A549 (cell line): ENCODE results near the gene CLCN7. TPM values are rescaled to one million over a fixed set of nuclear protein-coding genes. Genes with fewer than 3 reads are reported as not detected.

Experiments used
- ATAC-seq, 2 experiments: fragments of 200-7000 bp in 1 of 2; fragments of >200 bp in 1 of 2; cut with Nextera tagmentation in 1 of 2; cut with Tn5 transposase in 1 of 2; 3 replicates each; pipeline versions ENCODE4 v1.8.0 to v1.9.1; 2018 to 2020; ENCODE audit warnings: mild to moderate bottlenecking in 1 of 2, moderate library complexity in 1 of 2
- CTCF ChIA-PET: fragments of 300-600 bp; sonication (Branson Sonifier 250); formaldehyde crosslinking; extraction: SDS; loops from one replicate; lab custom pipeline; 2021; ENCODE audit warnings: antibody characterized with exemption, inconsistent platforms; lab: Yijun Ruan, JAX
- POLR2A ChIA-PET: fragments of 350-600 bp; formaldehyde crosslinking; extraction: SDS; loops from one replicate; lab custom pipeline; 2021; ENCODE audit warnings: antibody characterized with exemption, inconsistent platforms; lab: Yijun Ruan, JAX
- DNase-seq, 2 experiments: peaks; one replicate each; pipeline versions ENCODE4 v3.0.0 to v3.0.0-alpha.2; 2011 to 2016; ENCODE audit warnings: low read depth in 1 of 2, low spot score in 1 of 2
- FAIRE-seq: peaks from 2 replicates; lab custom pipeline; 2011; peaks lifted over from hg19 to GRCh38; lab: Jason Lieb, UNC
- H3K27ac ChIP-seq, 2 experiments: fragments of >200 bp; sonication (Bioruptor Twin); formaldehyde crosslinking; 3 replicates each; pipeline ENCODE4 v1.5.1; 2016 to 2017
- H3K4me1 ChIP-seq: fragments of >200 bp; sonication (Bioruptor Twin); formaldehyde crosslinking; 3 replicates; pipeline ENCODE4 v1.6.1; 2016
- H3K4me2 ChIP-seq: fragments of >200 bp; sonication (Bioruptor Twin); formaldehyde crosslinking; 3 replicates; pipeline ENCODE4 v1.6.1; 2016
- H3K4me3 ChIP-seq: fragments of >200 bp; sonication (Bioruptor Twin); formaldehyde crosslinking; 3 replicates; pipeline ENCODE4 v1.5.1; 2016
- H3K9me3 ChIP-seq: fragments of >200 bp; sonication (Bioruptor Twin); formaldehyde crosslinking; 3 replicates; pipeline ENCODE4 v1.6.1; 2016
- BHLHE40 ChIP-seq: IDR thresholded peaks from 2 replicates; pipeline ENCODE4 v1.6.1; 2012; ENCODE audit warnings: low read depth, low read length, inconsistent platforms
- CBX2 ChIP-seq: fragments of 200-600 bp; sonication (generic); IDR thresholded peaks from 2 replicates; pipeline ENCODE4 v1.6.1; 2016; ENCODE audit warnings: low read depth, mild to moderate bottlenecking, borderline replicate concordance
- CEBPB ChIP-seq, 2 experiments: fragments of >200 bp in 1 of 2; sonication (Bioruptor Twin) in 1 of 2; formaldehyde crosslinking in 1 of 2; IDR thresholded peaks; 2 replicates each; pipeline ENCODE4 v1.6.1; 2012 to 2016
- CHD4 ChIP-seq: fragments of 200-600 bp; sonication (generic); IDR thresholded peaks from 2 replicates; pipeline ENCODE4 v1.6.1; 2016; ENCODE audit warnings: antibody characterized with exemption, mild to moderate bottlenecking, borderline replicate concordance
- CTCF ChIP-seq: fragments of >200 bp; sonication (Bioruptor Twin); formaldehyde crosslinking; IDR thresholded peaks from 3 replicates; pipeline ENCODE4 v1.5.1; 2016
- EHF ChIP-seq: fragments of 250-450 bp; sonication (Bioruptor Pico); IDR thresholded peaks from 2 replicates; pipeline ENCODE4 v1.5.0; 2020; ENCODE audit warnings: mild to moderate bottlenecking
- ELK1 ChIP-seq: fragments of 150-350 bp; IDR thresholded peaks from 2 replicates; pipeline ENCODE4 v1.6.1; 2014; ENCODE audit warnings: low read depth, mild to moderate bottlenecking, low read length
- FOSL2 ChIP-seq, 2 experiments: fragments of 450-650 bp in 1 of 2; fragments of >200 bp in 1 of 2; sonication (Bioruptor Twin) in 1 of 2; formaldehyde crosslinking; IDR thresholded peaks; 2 replicates each; pipeline versions ENCODE4 v1.5.0 to v1.6.1; 2016 to 2020; ENCODE audit warnings: mild to moderate bottlenecking in 1 of 2, moderate library complexity in 1 of 2
- HDAC2 ChIP-seq: fragments of 200-600 bp; sonication (generic); IDR thresholded peaks from 2 replicates; pipeline ENCODE4 v1.6.1; 2016
- HES2 ChIP-seq: fragments of >200 bp; sonication (Bioruptor Twin); formaldehyde crosslinking; IDR thresholded peaks from 2 replicates; pipeline ENCODE4 v1.6.1; 2016
- HEYL ChIP-seq: fragments of 250-450 bp; sonication (Bioruptor Pico); IDR thresholded peaks from 2 replicates; pipeline ENCODE4 v1.8.0; 2021; ENCODE audit warnings: mild to moderate bottlenecking, moderate library complexity
- HMGXB4 ChIP-seq: fragments of 250-450 bp; sonication (Bioruptor Pico); IDR thresholded peaks from 2 replicates; pipeline ENCODE4 v1.5.0; 2021; ENCODE audit warnings: mild to moderate bottlenecking, moderate library complexity, borderline replicate concordance
- HOXA7 ChIP-seq: fragments of 250-450 bp; sonication (Bioruptor Pico); IDR thresholded peaks from 2 replicates; pipeline ENCODE4 v1.5.0; 2020; ENCODE audit warnings: mild to moderate bottlenecking, moderate library complexity
- HOXB5 ChIP-seq: fragments of 250-450 bp; sonication (Bioruptor Pico); IDR thresholded peaks from 2 replicates; pipeline ENCODE4 v1.5.0; 2020; ENCODE audit warnings: mild to moderate bottlenecking, moderate library complexity
- KDM5A ChIP-seq: fragments of 200-600 bp; sonication (generic); IDR thresholded peaks from 2 replicates; pipeline ENCODE4 v1.6.1; 2016; ENCODE audit warnings: antibody characterized with exemption, mild to moderate bottlenecking
- MAZ ChIP-seq: fragments of 150-350 bp; IDR thresholded peaks from 2 replicates; pipeline ENCODE4 v1.6.1; 2014; ENCODE audit warnings: antibody characterized with exemption, low read depth, low read length, borderline replicate concordance
- MYC ChIP-seq: IDR thresholded peaks from 2 replicates; pipeline ENCODE4 v1.6.1; 2012; ENCODE audit warnings: mild to moderate bottlenecking, inconsistent platforms, low read length, improper control_type of control experiment, borderline replicate concordance
- NR3C1 ChIP-seq: fragments of >200 bp; sonication (Bioruptor Twin); formaldehyde crosslinking; IDR thresholded peaks from 3 replicates; pipeline ENCODE4 v1.6.1; 2017
- PBX3 ChIP-seq: IDR thresholded peaks from 2 replicates; pipeline ENCODE4 v1.6.1; 2012
- POLR2A ChIP-seq: IDR thresholded peaks from 2 replicates; pipeline ENCODE4 v1.6.1; 2012; ENCODE audit warnings: mild to moderate bottlenecking, low read length
- RAD21 ChIP-seq, 2 experiments: fragments of >200 bp in 1 of 2; sonication (Bioruptor Twin) in 1 of 2; formaldehyde crosslinking in 1 of 2; IDR thresholded peaks in 1 of 2; conservative IDR thresholded peaks in 1 of 2; 2 replicates in 1 of 2; 3 replicates in 1 of 2; pipeline ENCODE4 v1.6.1; 2012 to 2018; ENCODE audit warnings: inconsistent platforms in 1 of 2
- RARB ChIP-seq: fragments of 250-450 bp; sonication (Bioruptor Pico); IDR thresholded peaks from 2 replicates; pipeline ENCODE4 v1.8.0; 2021; ENCODE audit warnings: mild to moderate bottlenecking, moderate library complexity
- RFX5 ChIP-seq: fragments of 450-650 bp; IDR thresholded peaks from 2 replicates; pipeline ENCODE4 v1.7.1; 2014; ENCODE audit warnings: antibody characterized with exemption, mild to moderate bottlenecking, moderate library complexity
- RNF2 ChIP-seq: fragments of 200-600 bp; sonication (generic); IDR thresholded peaks from 2 replicates; pipeline ENCODE4 v1.6.1; 2016; ENCODE audit warnings: low read depth, mild to moderate bottlenecking, antibody characterized with exemption, moderate library complexity, borderline replicate concordance
- SMC3 ChIP-seq: fragments of >200 bp; sonication (Bioruptor Twin); formaldehyde crosslinking; IDR thresholded peaks from 3 replicates; pipeline ENCODE4 v1.6.1; 2018; ENCODE audit warnings: inconsistent platforms
- SREBF2 ChIP-seq: fragments of 450-650 bp; IDR thresholded peaks from 2 replicates; pipeline ENCODE4 v1.6.1; 2014; ENCODE audit warnings: mild to moderate bottlenecking, moderate library complexity
- USF2 ChIP-seq: fragments of 450-650 bp; IDR thresholded peaks from 2 replicates; pipeline ENCODE4 v1.6.1; 2014; ENCODE audit warnings: antibody characterized with exemption
- ZFP36 ChIP-seq: fragments of 450-650 bp; IDR thresholded peaks from 2 replicates; pipeline ENCODE4 v1.6.1; 2014; ENCODE audit warnings: borderline replicate concordance; ENCODE audit not compliant: partially characterized antibody
- ZNF302 ChIP-seq: fragments of 250-450 bp; sonication (Bioruptor Pico); IDR thresholded peaks from 2 replicates; pipeline ENCODE4 v1.9.0; 2021; ENCODE audit warnings: inconsistent platforms, mild to moderate bottlenecking, moderate library complexity
- WGBS: methylation state at CpG from one replicate; pipeline ENCODE4 v1.1.6; 2017; ENCODE audit errors: missing lambda C conversion rate; 5-methylcytosine and 5-hydroxymethylcytosine counted together
- polyA plus RNA-seq, 4 experiments: library from polyadenylated mRNA; depleted of rRNA in 3 of 4; stranded (reverse); fragments of >200 nt; fragmentation: RNase III in 1 of 4; extraction: RNeasy Plus Mini Kit Qiagen cat#74134 plus additional on column Dnase treatment in 1 of 4; gene quantifications; 2 replicates in 3 of 4; 3 replicates in 1 of 4; pipeline ENCODE4 v1.2.3, GENCODE V29; 2011 to 2017

CLCN7 gene
- polyA plus RNA-seq, 2 of the 4 experiments (the other 2 are of a cell fraction), result 17.2 to 69.7 TPM

GRCh38 chr16:1451702-1452392, 23.0 kb downstream of the CLCN7 start:
- TF ChIP-seq POLR2A (no peak), EHF (no peak), CBX2 (no peak), HOXB5 (CRISPR knock-in tag) (no peak), SREBF2 (no peak), HOXA7 (no peak), ELK1 (no peak), SMC3 (no peak), KDM5A (no peak), RARB (CRISPR knock-in tag) (no peak), CTCF (no peak), RAD21 (conservative IDR thresholded peaks at IDR 0.05 in 1 of 2, IDR thresholded peaks at IDR 0.05 in 1 of 2) (no peak), NR3C1 (no peak)
- TF ChIP-seq, all 56 proteins: peak for 0
- Histone ChIP-seq H3K4me2 (no peak overlapping the region), H3K4me3 (no peak overlapping the region), H3K9me3 (no peaks in the 10 kb centered on the region), H3K27ac (no peak overlapping the region), H3K4me1 (no peaks in the 10 kb centered on the region)
- ChIA-PET POLR2A (no interaction called here), CTCF (interaction anchor here (1.0 kb wide), 1 partner anchor 12 kb away, joined by 4 read pairs; no protein-coding TSS in a partner anchor)
- ATAC-seq, result no peak
- WGBS, result 90% methylated on average over 34 of the region's 34 CpGs
- no peak for DNase-seq
- FAIRE-seq, result no peak

- 97% methylated on average over 21 of the region's 21 CpGs for WGBS
- TF ChIP-seq HES2 (no peak), ZFP36 (no peak), USF2 (no peak), FOSL2 (IDR thresholded peaks at IDR 0.05) (no peak), FOSL2 (CRISPR knock-in tag; IDR thresholded peaks at IDR 0.05) (no peak), ELK1 (no peak), RNF2 (no peak), MAZ (no peak), MYC (no peak), HEYL (CRISPR knock-in tag) (no peak), PBX3 (no peak), BHLHE40 (no peak), RFX5 (no peak), HMGXB4 (no peak), CEBPB (IDR thresholded peaks at IDR 0.05) (no peak), HDAC2 (no peak), CHD4 (no peak), ZNF302 (CRISPR knock-in tag) (no peak), CBX2 (no peak)
Measured at GRCh38 chr16:1450841-1451240, 24.0 kb downstream of the CLCN7 start.

More at GRCh38 chr16:1450841-1451240, 24.0 kb downstream of the CLCN7 start:
- Histone ChIP-seq H3K27ac (no peak overlapping the region), H3K4me1 (no peaks in the 10 kb centered on the region), H3K9me3 (no peaks in the 10 kb centered on the region), H3K4me2 (no peak overlapping the region), H3K4me3 (no peak overlapping the region)
- FAIRE-seq, result no peak
- no peak for DNase-seq
- ATAC-seq, result no peak
- CTCF ChIA-PET, result interaction anchor here (1.0 to 1.1 kb wide), 2 partner anchors 13 kb away, joined by 3 to 4 read pairs; no protein-coding TSS in a partner anchor
- POLR2A ChIA-PET, result no interaction called here
